HG03064 (cell line): ENCODE results near the gene NBPF4.
"Not testable (repeated sequence)": the region's sequence is repeated elsewhere in the genome, so short reads cannot be mapped to it uniquely, and the experiment has no call there.

Experiments
- ATAC-seq: cut with Tn5 transposase; IDR thresholded peaks from one replicate; pipeline ENCODE4 v1.9.1; 2021; ENCODE audit warnings: low read depth; ENCODE audit not compliant: unreplicated experiment

Gene NBPF4, protein sequence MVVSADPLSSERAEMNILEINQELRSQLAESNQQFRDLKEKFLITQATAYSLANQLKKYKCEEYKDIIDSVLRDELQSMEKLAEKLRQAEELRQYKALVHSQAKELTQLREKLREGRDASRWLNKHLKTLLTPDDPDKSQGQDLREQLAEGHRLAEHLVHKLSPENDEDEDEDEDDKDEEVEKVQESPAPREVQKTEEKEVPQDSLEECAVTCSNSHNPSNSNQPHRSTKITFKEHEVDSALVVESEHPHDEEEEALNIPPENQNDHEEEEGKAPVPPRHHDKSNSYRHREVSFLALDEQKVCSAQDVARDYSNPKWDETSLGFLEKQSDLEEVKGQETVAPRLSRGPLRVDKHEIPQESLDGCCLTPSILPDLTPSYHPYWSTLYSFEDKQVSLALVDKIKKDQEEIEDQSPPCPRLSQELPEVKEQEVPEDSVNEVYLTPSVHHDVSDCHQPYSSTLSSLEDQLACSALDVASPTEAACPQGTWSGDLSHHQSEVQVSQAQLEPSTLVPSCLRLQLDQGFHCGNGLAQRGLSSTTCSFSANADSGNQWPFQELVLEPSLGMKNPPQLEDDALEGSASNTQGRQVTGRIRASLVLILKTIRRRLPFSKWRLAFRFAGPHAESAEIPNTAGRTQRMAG

DNA sequence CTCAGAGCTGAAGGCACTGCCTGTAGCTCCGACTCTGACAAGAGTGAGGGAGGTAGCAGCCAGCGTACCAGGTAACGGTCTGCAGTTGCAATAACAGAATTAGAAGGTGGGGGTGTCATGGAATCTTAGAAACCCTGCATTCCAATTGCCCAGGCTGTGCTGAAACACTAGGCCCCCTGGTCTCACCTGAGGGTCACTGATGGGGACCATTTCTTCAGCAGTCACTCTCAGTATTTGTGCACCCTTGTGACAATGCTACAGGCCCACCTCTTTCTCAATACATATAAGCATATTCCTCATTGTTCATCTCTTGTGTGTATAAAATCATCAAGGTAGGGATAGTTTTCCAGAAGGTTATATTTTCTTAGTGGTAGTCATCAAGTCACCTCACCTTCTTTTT is at the start of gene NBPF4:
TSS of gene NBPF4 (minus strand) at position 101 of the 400 bp plus-strand sequence. CDS start 315 bp downstream, outside the sequence.
- not testable (repeated sequence) for ATAC-seq

DNA sequence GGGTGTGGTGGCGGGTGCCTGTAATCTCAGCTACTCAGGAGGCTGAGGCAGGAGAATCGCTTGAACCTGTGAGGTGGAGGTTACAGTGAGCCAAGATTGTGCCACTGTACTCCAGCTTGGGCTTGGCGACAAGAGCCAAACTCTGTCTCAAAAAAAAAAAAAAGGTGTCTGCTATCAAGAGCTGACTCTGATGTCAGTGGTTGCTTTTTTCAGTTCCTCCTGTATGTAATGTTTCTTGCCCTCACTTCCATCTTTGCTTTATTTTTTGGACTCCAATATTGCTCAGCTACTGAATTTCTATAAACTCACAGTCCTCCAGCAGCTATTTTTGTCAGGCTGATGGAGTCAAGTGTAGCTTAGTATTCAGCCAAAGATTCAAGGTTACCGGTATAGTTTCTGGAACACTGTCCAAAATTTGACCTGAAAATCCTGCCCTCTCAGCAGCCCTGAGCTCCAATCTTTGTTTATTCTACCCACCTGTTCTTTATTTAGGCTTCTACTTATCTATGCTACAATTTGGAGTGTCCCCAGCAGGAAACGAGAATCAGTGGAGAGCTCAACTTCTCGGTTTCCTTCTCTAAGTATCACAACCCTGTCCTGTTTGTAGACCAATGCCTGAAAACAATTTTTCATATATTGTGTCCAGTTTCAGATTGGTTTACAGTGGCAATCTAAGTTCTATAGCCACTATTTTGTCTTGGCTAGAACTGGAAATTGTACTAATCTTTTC is 38.8 kb upstream of the NBPF4 start:
- not testable (repeated sequence) for ATAC-seq

GRCh38 chr1:108272485-108273327 is 28.8 kb upstream of the NBPF4 start:
- ATAC-seq, result not testable (repeated sequence)

DNA sequence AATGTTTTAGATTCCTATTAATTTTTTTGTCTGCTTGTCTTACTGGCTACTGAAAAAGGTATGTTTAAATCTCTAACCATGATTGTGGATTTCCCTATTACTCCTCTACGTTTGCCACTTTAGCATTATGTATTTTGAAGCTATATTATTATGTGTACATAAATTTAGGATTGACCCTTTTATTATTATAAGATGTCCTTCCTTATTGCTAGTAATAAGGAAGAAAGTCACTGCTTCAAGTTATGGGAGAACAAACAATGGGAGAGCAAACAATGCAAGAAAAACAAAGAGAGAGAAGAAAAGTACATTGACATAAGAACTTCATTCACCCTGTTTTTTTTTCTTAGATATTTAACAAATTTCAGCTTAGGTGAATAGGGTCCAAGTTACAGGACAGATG is 23.2 kb upstream of the NBPF4 start:
- ATAC-seq, result not testable (repeated sequence)

DNA sequence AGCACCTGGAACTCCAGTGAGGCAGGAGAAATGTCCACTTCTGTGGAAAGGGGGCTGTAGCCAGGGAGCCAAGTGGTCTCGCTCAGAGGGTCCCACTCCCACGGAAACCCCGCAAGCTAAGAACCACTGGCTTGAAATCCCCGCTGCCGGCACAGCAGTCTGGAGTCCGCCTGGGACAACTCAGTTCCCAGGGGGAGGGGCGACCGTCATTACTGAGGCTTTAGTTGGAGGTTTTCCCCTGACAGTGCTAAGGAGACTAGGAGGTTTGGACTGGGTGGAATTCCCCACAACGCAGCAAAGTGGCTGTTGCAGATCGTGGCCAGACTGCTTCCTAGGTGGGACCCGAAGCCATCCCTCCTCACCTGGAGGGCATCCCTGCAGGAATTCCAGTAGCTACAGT is 18.1 kb upstream of the NBPF4 start:
- ATAC-seq, result not testable (repeated sequence)

DNA sequence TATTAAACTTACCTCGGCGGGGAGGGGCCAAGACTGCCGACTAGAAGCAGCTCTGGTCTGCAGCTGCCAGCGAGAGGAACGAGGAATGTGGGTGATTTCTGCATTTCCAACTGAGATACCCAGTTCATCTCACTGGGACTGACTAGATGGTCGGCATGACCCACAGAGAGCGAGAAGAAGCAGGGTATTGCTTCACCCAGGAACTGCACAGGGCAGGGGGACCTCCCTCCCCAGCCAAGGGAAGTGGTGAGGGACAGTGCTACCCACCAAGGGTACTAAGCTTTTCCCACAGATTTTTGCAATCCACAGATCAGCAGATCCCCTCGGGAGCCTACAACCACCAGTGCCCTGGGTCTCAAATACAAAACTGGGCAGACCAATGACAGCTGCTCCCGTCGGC is 17.6 kb upstream of the NBPF4 start:
- not testable (repeated sequence) for ATAC-seq

- ATAC-seq, result not testable (repeated sequence)
These were observed 16.8 kb upstream of the NBPF4 start for GRCh38 chr1:108260578-108261259.

- ATAC-seq, result peak; percentile 92
These were observed 11.6 kb upstream of the NBPF4 start for GRCh38 chr1:108255426-108255825.

DNA sequence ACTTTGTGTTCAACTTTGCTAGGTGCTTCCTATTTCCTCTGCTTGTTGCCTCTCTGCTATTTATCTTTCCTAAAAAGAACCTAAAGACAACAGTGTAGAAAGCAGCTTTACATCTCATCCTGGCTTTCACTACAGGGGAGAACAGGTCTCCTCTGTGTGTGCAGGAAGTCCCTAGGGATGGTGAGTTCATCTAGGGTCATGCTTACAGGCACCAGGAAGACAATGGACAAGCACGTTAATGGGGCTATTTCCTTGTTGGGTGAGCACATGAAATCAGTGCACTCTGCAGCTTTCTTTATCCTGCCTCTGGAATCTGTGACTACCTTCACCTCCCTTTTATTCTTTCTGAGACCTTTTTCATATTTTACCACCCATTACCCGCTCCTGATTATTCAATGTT is 4.5 kb downstream of the NBPF4 start:
- not testable (repeated sequence) for ATAC-seq

- not testable (repeated sequence) for ATAC-seq
These were observed 8.6 kb downstream of the NBPF4 start for GRCh38 chr1:108235308-108235707.

DNA sequence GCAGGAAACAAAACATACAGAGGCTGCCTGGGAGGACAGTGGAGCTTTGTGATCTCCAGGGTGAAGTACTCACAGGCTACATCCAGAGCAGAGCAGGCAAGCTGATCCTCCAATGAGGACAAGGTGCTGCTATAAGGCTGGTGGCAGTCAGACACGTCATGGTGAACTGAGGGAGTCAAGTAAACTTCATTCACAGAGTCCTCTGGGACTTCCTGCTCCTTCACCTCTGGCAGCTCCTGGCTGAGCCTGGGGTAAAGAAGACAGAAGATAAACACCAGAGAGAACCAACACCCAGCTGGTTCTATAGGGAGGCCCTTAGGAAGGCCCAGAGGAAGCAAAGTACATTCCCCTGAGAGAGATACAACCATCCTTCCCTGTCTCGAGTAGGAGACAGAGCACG is 11.7 kb downstream of the NBPF4 start:
- ATAC-seq, result not testable (repeated sequence)

- not testable (repeated sequence) for ATAC-seq
These were observed 13.9 kb downstream of the NBPF4 start for GRCh38 chr1:108229976-108230375.

- not testable (repeated sequence) for ATAC-seq
These were observed 16.1 kb downstream of the NBPF4 start for GRCh38 chr1:108227772-108228171.

DNA sequence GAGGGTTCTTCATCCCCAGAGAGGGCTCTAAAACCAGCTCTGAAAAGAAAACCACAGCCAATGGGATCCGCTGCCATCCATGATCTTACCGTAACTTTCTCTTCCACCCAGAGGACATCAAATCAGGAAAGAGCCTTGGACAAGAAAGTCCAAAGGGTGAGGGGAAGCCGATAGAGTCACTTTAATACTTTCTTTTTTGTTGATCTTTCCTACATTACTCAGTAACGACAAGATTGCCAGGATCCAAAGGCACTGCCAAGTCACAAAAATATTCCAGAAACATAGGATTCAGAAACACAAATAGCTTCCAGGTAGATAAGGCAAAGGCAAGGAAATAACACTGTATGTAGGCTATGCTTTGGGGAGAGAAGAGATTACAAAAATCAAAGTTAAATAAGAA is 17.0 kb downstream of the NBPF4 start:
- not testable (repeated sequence) for ATAC-seq

GRCh38 chr1:108223226-108223625 is 20.6 kb downstream of the NBPF4 start:
- not testable (repeated sequence) for ATAC-seq

DNA sequence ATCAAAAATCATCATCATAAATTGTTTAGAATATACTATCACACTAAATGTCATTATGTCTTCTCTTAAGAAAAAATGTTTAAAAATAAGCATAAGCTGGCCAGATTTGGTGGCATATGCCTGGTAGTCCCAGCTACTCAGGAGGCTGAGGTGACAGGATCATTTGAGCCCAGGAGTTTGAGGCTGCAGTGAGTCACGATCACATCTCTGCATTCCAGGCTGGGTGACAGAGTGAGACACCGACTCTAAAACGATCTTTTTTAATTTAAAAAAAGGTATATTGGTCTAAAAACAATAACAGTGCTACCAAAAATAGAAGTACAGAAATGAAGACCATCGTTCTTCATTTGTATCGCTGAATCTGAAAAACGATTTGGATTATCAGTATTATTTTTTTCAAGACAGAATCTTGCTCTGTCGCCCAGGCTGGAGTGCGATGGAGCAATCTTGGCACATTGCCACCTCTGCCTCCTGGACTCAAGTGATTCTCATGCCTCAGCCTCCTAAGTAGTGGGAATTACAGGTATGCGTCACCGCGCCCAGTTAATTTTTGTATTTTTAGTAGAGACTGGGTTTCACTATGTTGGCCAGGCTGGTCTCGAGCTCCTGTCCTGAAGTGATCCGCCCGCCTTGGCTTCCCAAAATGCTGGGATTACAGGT is 26.2 kb downstream of the NBPF4 start:
- not testable (repeated sequence) for ATAC-seq

GRCh38 chr1:108217007-108217406 is 26.9 kb downstream of the NBPF4 start:
- ATAC-seq, result not testable (repeated sequence)

DNA sequence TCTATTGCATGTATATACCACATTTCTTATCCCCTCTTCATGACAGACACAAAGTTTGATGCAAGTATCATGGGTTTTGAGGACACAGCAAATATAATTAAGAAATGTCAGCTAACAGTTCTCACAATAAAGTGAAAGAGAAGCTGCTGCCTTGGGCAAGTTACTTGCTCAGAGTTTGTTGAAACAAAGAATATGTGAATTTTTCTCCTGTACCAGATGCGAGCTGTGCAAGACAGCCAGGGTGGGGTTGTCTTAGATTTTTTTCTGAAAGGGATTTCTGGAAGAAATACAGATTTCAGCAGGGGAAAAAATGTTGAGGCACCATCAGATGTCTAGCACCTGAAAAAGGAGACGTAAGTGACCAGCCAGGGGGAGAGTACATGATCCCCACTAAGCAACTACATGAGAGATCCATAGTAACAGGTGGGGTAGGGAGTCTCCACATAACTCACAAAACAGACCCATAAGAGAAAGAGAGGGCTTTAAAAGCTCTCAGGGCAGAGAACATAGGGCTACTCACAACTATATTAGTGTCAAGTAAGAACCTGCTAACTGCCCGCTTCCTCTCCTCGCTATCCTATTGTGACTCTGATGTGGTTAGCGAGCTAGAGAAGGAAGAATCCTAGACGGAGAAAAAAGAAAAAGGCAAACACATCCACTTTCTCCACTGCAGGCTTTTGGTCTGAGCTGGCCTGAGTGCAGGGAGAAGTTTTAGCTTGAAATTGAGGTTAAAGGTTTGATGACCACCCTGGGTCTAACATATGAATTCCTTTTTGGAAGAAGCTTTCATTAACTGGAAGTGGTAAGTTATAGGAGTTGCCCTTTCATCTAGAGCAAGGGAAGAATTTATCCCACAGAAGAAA is 27.6 kb downstream of the NBPF4 start:
- not testable (repeated sequence) for ATAC-seq
